B cell (primary cell): ENCODE data around the gene SKAP1. TPM values are rescaled to one million over a fixed set of nuclear protein-coding genes. Genes with fewer than 3 reads are reported as not detected.
A peak's percentile ranks its signal among the peaks of the same experiment; 100 is the strongest.

ENCODE experiments used
- ATAC-seq: fragments of 200-7000 bp; cut with Tn5 transposase; one replicate; pipeline ENCODE4 v1.10.0; 2021; ENCODE audit warnings: low read depth, mild to moderate bottlenecking, moderate number of reproducible peaks, moderate library complexity
- CTCF ChIA-PET: fragments of 350-600 bp; sonication (Branson Sonifier 250); formaldehyde crosslinking; loops from one replicate; lab custom pipeline; 2021; ENCODE audit warnings: antibody characterized with exemption, inconsistent platforms; lab: Charles Lee
- POLR2A ChIA-PET: fragments of 350-600 bp; sonication (Branson Sonifier 250); formaldehyde crosslinking; loops from one replicate; lab custom pipeline; 2021; ENCODE audit warnings: antibody characterized with exemption; lab: Charles Lee
- DNase-seq: peaks from one replicate; pipeline ENCODE4 v3.0.0; 2013
- H2AFZ ChIP-seq: 2 replicates; pipeline ENCODE4 v1.6.1; 2012; ENCODE audit warnings: mild to moderate bottlenecking, low read depth, low read length; ENCODE audit not compliant: insufficient read depth, poor library complexity, severe bottlenecking
- H3K27ac ChIP-seq, 2 donors: 1 replicate in 1 of 2; 2 replicates in 1 of 2; pipeline ENCODE4 v1.5.1; 2012 to 2013; ENCODE audit warnings: low read length in 2 of 2, mild to moderate bottlenecking in 2 of 2, moderate library complexity in 1 of 2
- H3K27me3 ChIP-seq, 4 experiments: fragments of 200-600 bp in 1 of 4; sonication (generic) in 1 of 4; replicated peaks in 1 of 4; 1 replicate in 2 of 4; 2 replicates in 2 of 4; pipeline versions ENCODE4 v1.6.1 to v1.7.0; 2013 to 2016; ENCODE audit warnings: low read length in 3 of 4, mild to moderate bottlenecking in 2 of 4, mixed read lengths in 1 of 4, moderate library complexity in 1 of 4; ENCODE audit not compliant: insufficient read depth in 4 of 4, control insufficient read depth in 3 of 4; ENCODE audit errors: control extremely low read depth in 1 of 4
- H3K36me3 ChIP-seq, 2 experiments: replicated peaks in 1 of 2; 1 replicate in 1 of 2; 2 replicates in 1 of 2; pipeline versions ENCODE4 v1.6.1 to v1.7.1; 2013; ENCODE audit warnings: low read length in 1 of 2; ENCODE audit not compliant: insufficient read depth in 2 of 2, control insufficient read depth in 1 of 2; ENCODE audit errors: control extremely low read depth in 1 of 2, extremely low read depth in 1 of 2
- H3K4me1 ChIP-seq, 2 donors: fragments of 200-600 bp in 1 of 2; sonication (generic) in 1 of 2; 1 replicate in 1 of 2; 2 replicates in 1 of 2; pipeline versions ENCODE4 v1.5.1 to v1.6.1; 2013 to 2017; ENCODE audit warnings: low read length in 2 of 2; ENCODE audit not compliant: control insufficient read depth in 2 of 2, insufficient read depth in 2 of 2
- H3K4me2 ChIP-seq: replicated peaks from 2 replicates; pipeline ENCODE3; 2012; ENCODE audit warnings: mild to moderate bottlenecking, low read depth, low read length; ENCODE audit not compliant: poor library complexity, severe bottlenecking
- H3K4me3 ChIP-seq, 5 experiments: fragments of 200-600 bp in 1 of 5; sonication (generic) in 1 of 5; 1 replicate in 3 of 5; 2 replicates in 2 of 5; pipeline versions ENCODE4 v1.5.1 to v1.7.0; 2011 to 2016; ENCODE audit warnings: low read length in 4 of 5, mild to moderate bottlenecking in 4 of 5, low read depth in 2 of 5, control low read depth in 1 of 5, moderate library complexity in 1 of 5; ENCODE audit not compliant: insufficient read depth in 1 of 5; ENCODE audit errors: control extremely low read depth in 1 of 5, extremely low read depth in 1 of 5
- H3K79me2 ChIP-seq: fragments of 200-600 bp; sonication (generic); one replicate; pipeline ENCODE4 v1.6.0; 2016; ENCODE audit warnings: low read length; ENCODE audit not compliant: control insufficient read depth, insufficient read depth
- H3K9ac ChIP-seq: fragments of 200-600 bp; sonication (generic); 2 replicates; pipeline ENCODE4 v1.6.1; 2017; ENCODE audit warnings: mild to moderate bottlenecking, low read length, moderate library complexity
- H3K9me3 ChIP-seq, 3 donors: one replicate each; pipeline versions ENCODE4 v1.6.1 to v1.7.1; 2013; ENCODE audit warnings: low read length in 2 of 3; ENCODE audit not compliant: control insufficient read depth in 2 of 3, insufficient read depth in 1 of 3; ENCODE audit errors: control extremely low read depth in 1 of 3
- H4K20me1 ChIP-seq: 2 replicates; pipeline ENCODE4 v1.6.0; 2012; ENCODE audit warnings: mild to moderate bottlenecking, low read length; ENCODE audit not compliant: insufficient read depth, control insufficient read depth, poor library complexity, severe bottlenecking
- H3K27ac Mint-ChIP-seq: one replicate; pipeline ENCODE4 v1.8.0; 2021; ENCODE audit warnings: mixed read lengths
- H3K27me3 Mint-ChIP-seq: one replicate; pipeline ENCODE4 v1.8.0; 2021; ENCODE audit warnings: mixed read lengths
- H3K4me1 Mint-ChIP-seq: one replicate; pipeline ENCODE4 v1.8.0; 2021; ENCODE audit warnings: mixed read lengths
- H3K4me3 Mint-ChIP-seq: one replicate; pipeline ENCODE4 v1.8.0; 2021; ENCODE audit warnings: mixed read lengths
- H3K9me3 Mint-ChIP-seq: one replicate; pipeline ENCODE4 v1.8.0; 2022; ENCODE audit warnings: mixed read lengths; ENCODE audit not compliant: insufficient read depth
- CTCF ChIP-seq: fragments of 200-600 bp; IDR thresholded peaks from one replicate; pipeline ENCODE4 v1.8.0; 2022; ENCODE audit warnings: antibody characterized with exemption, mild to moderate bottlenecking
- EZH2 ChIP-seq: IDR thresholded peaks from 2 replicates; pipeline ENCODE4 v1.6.1; 2012; ENCODE audit warnings: borderline replicate concordance, low read depth, mild to moderate bottlenecking, moderate library complexity, low read length; ENCODE audit not compliant: insufficient read depth, poor library complexity, severe bottlenecking
- WGBS: methylation state at CpG from one replicate; pipeline ENCODE4 v1.1.5; 2013; ENCODE audit warnings: missing lambda C conversion rate; ENCODE audit not compliant: insufficient coverage; 5-methylcytosine and 5-hydroxymethylcytosine counted together
- intact Hi-C: fragments of 100-400 bp; cut with micrococcal nuclease; formaldehyde crosslinking; loops from one replicate; pipeline ENCODE4 v1.10.0; 2022
- polyA plus RNA-seq: library from polyadenylated mRNA; depleted of rRNA; stranded (reverse); fragments of >200 nt; gene quantifications from 2 replicates; pipeline ENCODE4 v1.2.3, GENCODE V29; 2012
- total RNA-seq, 2 donors: library from RNA; stranded (reverse); fragments of 120-200 nt in 1 of 2; gene quantifications; 1 replicate in 1 of 2; 2 replicates in 1 of 2; pipeline versions ENCODE4 v1.2.3 to v1.2.4, GENCODE V29; 2013 to 2022

SKAP1 gene
- total and polyA plus RNA-seq, 2 donors (not counting 1 experiment from before 2014, with no cell fraction given), result 33.1 to 37.3 TPM

GRCh38 chr17:48420823-48421222 lies 9.2 kb downstream of the SKAP1 start:
- no peaks in the 10 kb centered on the region for H3K36me3 ChIP-seq
- H2AFZ ChIP-seq, result no peak overlapping the region
- 66% methylated on average over 2 of the region's 4 CpGs for WGBS
- H3K9me3 ChIP-seq, result no peaks in the 10 kb centered on the region
- ATAC-seq (no peak), DNase-seq (no peak)
- H3K79me2 ChIP-seq, result peaks cover 81% of the 10 kb centered on the region
- H4K20me1 ChIP-seq, result no peaks in the 10 kb centered on the region
- intact Hi-C loops, result no loop called here
- H3K9me3 Mint-ChIP-seq, result no peaks in the 10 kb centered on the region
- peaks cover 28% of the 10 kb centered on the region for H3K4me1 Mint-ChIP-seq
- no peaks in the 10 kb centered on the region for H3K27me3 ChIP-seq
- no peak overlapping the region for H3K4me3 Mint-ChIP-seq
- no peak overlapping the region for H3K4me3 ChIP-seq
- ChIA-PET CTCF (no interaction called here), POLR2A (interaction anchor here (0.6 kb wide), 1 partner anchor 47 kb away, joined by 5 read pairs; no protein-coding TSS in a partner anchor)
- no peak overlapping the region for H3K27ac ChIP-seq
- no peak overlapping the region for H3K27ac Mint-ChIP-seq
- H3K27me3 Mint-ChIP-seq, result no peaks in the 10 kb centered on the region
- no peak overlapping the region for H3K4me2 ChIP-seq
- H3K4me1 ChIP-seq, result peaks cover 7 to 14% of the 10 kb centered on the region in 2 donors
- H3K9ac ChIP-seq, result no peak overlapping the region
- TF ChIP-seq EZH2 (no peak), CTCF (no peak)

GRCh38 chr17:48416971-48417370 lies 13.0 kb downstream of the SKAP1 start:
- Histone ChIP-seq H4K20me1 (no peaks in the 10 kb centered on the region), H3K27me3 (no peaks in the 10 kb centered on the region), H3K79me2 (peaks cover 54% of the 10 kb centered on the region), H3K4me3 (no peak overlapping the region), H3K36me3 (no peaks in the 10 kb centered on the region), H3K4me1 (peaks cover 40 to 48% of the 10 kb centered on the region in 2 donors), H3K9me3 (no peaks in the 10 kb centered on the region), H3K4me2 (peak overlapping the region; percentile 23), H3K27ac (no peak overlapping the region), H2AFZ (no peak overlapping the region), H3K9ac (no peak overlapping the region)
- DNase-seq (no peak), ATAC-seq (no peak)
- H3K4me3 Mint-ChIP-seq, result peak overlapping the region; percentile 6
- WGBS, result no CpG with 5 or more reads among the region's 3 CpGs
- ChIA-PET POLR2A (interaction anchor here (0.6 kb wide), 1 partner anchor 18 kb away, joined by 3 read pairs; no protein-coding TSS in a partner anchor), CTCF (no interaction called here)
- no peaks in the 10 kb centered on the region for H3K9me3 Mint-ChIP-seq
- H3K27ac Mint-ChIP-seq, result no peak overlapping the region
- no peak for TF ChIP-seq CTCF
- no peak for TF ChIP-seq EZH2
- intact Hi-C loops, result no loop called here
- H3K4me1 Mint-ChIP-seq, result peaks cover 49% of the 10 kb centered on the region
- H3K27me3 Mint-ChIP-seq, result peaks cover 4% of the 10 kb centered on the region
